Left colon (tissue), 2 donors: ENCODE results near the gene HEPH. TPM values are rescaled to one million over a fixed set of nuclear protein-coding genes. Genes with fewer than 3 reads are reported as not detected.
"Not testable (repeated sequence)": the region's sequence is repeated elsewhere in the genome, so short reads cannot be mapped to it uniquely, and the experiment has no call there.

ENCODE experiments used
- ATAC-seq: fragments of 200-7000 bp; cut with Tn5 transposase; one replicate; pipeline ENCODE4 v1.9.1; 2020; ENCODE audit warnings: mild to moderate bottlenecking, moderate library complexity
- DNase-seq, 2 donors: peaks; one replicate each; pipeline ENCODE4 v3.0.0-alpha.2; 2020
- intact Hi-C, 2 donors: fragments of 100-400 bp; cut with DNase I in 1 of 2; cut with micrococcal nuclease in 1 of 2; formaldehyde crosslinking; loops; one replicate each; pipeline versions ENCODE4 v1.11.2 to v1.14.0; 2022; cut with DNase I, micrococcal nuclease
- total RNA-seq, 2 donors: library from RNA; stranded (reverse); fragmentation: NEBNext Ultra II Directional; extraction: Animal tissue kit (Norgen Biotek cat#: 25700); gene quantifications; one replicate each; pipeline ENCODE4 v1.2.1, GENCODE V29; 2021
- donor health status: DM: no; HTN: no; CAD: no.
- donor health status: DM: yes; HTN: yes; CAD: no.

HEPH gene
- total RNA-seq, 2 donors from 2014 or later = 241 to 301 TPM

- DNase-seq = no peak
- intact Hi-C loops = no loop called here
- peak; percentile 50 for ATAC-seq
Observed at GRCh38 chrX:66200050-66200664, 36.1 kb downstream of the HEPH start.

GRCh38 chrX:66200855-66201795 is 37.1 kb downstream of the HEPH start:
- peak; percentile 82 for ATAC-seq
- intact Hi-C loops = no loop called here
- peak; percentile 48 to 50 for DNase-seq

- ATAC-seq = peak; percentile 49
- peak in 1 of 2 donors; percentile 16 for DNase-seq
- intact Hi-C loops = no loop called here
Observed at GRCh38 chrX:66203114-66203513, 39.1 kb downstream of the HEPH start.

GRCh38 chrX:66221856-66222255 is 57.8 kb downstream of the HEPH start:
- ATAC-seq (no peak), DNase-seq (no peak)
- intact Hi-C loops = no loop called here

GRCh38 chrX:66232296-66232695 is 68.2 kb downstream of the HEPH start:
- intact Hi-C loops = no loop called here
- DNase-seq (no peak), ATAC-seq (no peak)

GRCh38 chrX:66233209-66233608 is 69.2 kb downstream of the HEPH start:
- intact Hi-C loops = no loop called here
- no peak for DNase-seq
- ATAC-seq = no peak

GRCh38 chrX:66233904-66234303 is 69.9 kb downstream of the HEPH start:
- intact Hi-C loops, ATAC-seq, DNase-seq: not testable (repeated sequence)

- DNase-seq = no peak
- intact Hi-C loops = no loop called here
- ATAC-seq = peak; percentile 44
Observed at GRCh38 chrX:66255359-66255967, 91.4 kb downstream of the HEPH start.

- no peak for ATAC-seq
- intact Hi-C loops = no loop called here
- no peak for DNase-seq
Observed at GRCh38 chrX:66262807-66263206, 98.8 kb downstream of the HEPH start.

Other genes with a start within 250 kb of the HEPH start
- gene VSIG4, start 124.2 kb upstream of the HEPH start, total RNA-seq = 10 to 100 TPM; 15.4 to 30.4 TPM